ENCODE measurements around the gene CALCOCO1. TPM values are rescaled to one million over a fixed set of nuclear protein-coding genes. Genes with fewer than 3 reads are reported as not detected.

Gene CALCOCO1, protein sequence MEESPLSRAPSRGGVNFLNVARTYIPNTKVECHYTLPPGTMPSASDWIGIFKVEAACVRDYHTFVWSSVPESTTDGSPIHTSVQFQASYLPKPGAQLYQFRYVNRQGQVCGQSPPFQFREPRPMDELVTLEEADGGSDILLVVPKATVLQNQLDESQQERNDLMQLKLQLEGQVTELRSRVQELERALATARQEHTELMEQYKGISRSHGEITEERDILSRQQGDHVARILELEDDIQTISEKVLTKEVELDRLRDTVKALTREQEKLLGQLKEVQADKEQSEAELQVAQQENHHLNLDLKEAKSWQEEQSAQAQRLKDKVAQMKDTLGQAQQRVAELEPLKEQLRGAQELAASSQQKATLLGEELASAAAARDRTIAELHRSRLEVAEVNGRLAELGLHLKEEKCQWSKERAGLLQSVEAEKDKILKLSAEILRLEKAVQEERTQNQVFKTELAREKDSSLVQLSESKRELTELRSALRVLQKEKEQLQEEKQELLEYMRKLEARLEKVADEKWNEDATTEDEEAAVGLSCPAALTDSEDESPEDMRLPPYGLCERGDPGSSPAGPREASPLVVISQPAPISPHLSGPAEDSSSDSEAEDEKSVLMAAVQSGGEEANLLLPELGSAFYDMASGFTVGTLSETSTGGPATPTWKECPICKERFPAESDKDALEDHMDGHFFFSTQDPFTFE
- 100 to 1,000 TPM; 118 to 162 (median 153) TPM for total RNA-seq
- 119 TPM for total RNA-seq (2013)
- total RNA-seq, result 9.5 to 213 (median 78.6) reads per million in 29 experiments

DNA sequence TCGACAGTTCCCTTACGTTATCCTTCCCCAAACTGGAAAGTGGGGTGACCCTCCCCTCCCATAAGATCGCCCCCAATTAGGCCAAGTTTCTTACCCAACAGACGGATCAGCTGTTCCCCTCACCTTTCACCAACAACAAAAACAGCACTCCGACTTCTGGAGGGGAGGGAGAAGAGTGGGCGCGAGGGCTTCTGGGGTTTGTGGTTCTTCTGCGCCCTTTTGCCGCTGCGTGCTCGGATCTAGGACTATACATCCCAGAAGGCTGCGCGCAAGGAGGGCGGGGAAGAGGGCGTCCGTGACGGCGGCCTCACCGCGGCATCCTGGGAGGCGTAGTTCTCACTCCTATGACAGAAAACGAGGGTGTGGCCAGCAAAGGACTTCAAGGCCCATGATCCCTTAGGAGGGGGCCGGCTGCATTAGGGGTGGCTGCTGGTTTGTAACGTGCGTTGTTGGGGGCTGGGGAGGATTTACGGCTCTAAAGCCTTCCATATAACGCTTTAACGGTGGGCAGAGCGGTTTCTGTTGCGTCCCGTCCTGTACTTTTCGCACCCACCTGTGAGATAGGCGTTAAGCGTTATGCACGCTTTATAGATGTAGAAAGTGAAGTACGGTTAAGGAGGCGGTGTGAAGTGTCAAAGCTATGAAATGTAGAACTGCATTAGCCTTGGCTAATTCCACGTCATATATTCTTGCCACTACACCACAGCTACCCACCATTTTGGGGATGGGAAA, at the start of gene CALCOCO1:
Gene CALCOCO1, minus strand, starts transcription at position 143 of the 732 bp plus-strand sequence. CDS start 2,210 bp downstream, outside the sequence.
- H3K4me1 ChIP-seq (ENCODE audit: control insufficient read depth in 1 of 2, extremely low read depth in 1 of 2, insufficient read depth in 2 of 2, low read length in 2 of 2), result peaks cover 2 to 29% of the 10 kb centered on the region in 2 experiments
- H3K36me3 ChIP-seq (ENCODE audit: control insufficient read depth in 2 of 2, extremely low read depth in 1 of 2, insufficient read depth in 1 of 2, low read length in 1 of 2), result peaks cover 2 to 26% of the 10 kb centered on the region in 2 donors
- WGBS (ENCODE audit: insufficient coverage), result under 1% methylated on average over 25 of the region's 38 CpGs
- Mint-ChIP-seq H3K9me3 (no peaks in the 10 kb centered on the region), H3K27ac (peak within 1 kb of the TSS; percentile 90 to 91), H3K27me3 (no peaks in the 10 kb centered on the region), H3K36me3 (peaks cover 26% of the 10 kb centered on the region), H3K4me1 (peaks cover 31 to 32% (median 31%) of the 10 kb centered on the region in 3 donors), H3K4me3 (peak within 1 kb of the TSS; percentile 91 to 94 (median 92))
- ATAC-seq (replicated peaks in 1 of 4), result peak; percentile 92 to 100 (median 98)
- POLR2A ChIA-PET, result interaction anchor here in 1 of 2 donors (0.6 kb wide), 1 partner anchor 17 kb away, joined by 3 read pairs; no protein-coding TSS in a partner anchor
- no peaks in the 10 kb centered on the region for H3K27me3 ChIP-seq (replicated peaks in 1 of 2; ENCODE audit: control insufficient read depth in 2 of 2, extremely low read depth in 1 of 2, insufficient read depth in 2 of 2, low read length in 1 of 2)
- peak within 1 kb of the TSS; percentile 82 for H3K27ac ChIP-seq (ENCODE audit: low read length)
- CTCF ChIA-PET, result interaction anchor here (0.6 to 4.7 kb wide), 10 partner anchors 8 to 149 kb away, joined by 3 to 24 read pairs (median 5); partner anchors contain the start of genes ATP5MC2 (in 1 of the 2) and CISTR (in 1 of the 2)
- no peaks in the 10 kb centered on the region for H3K9me3 ChIP-seq
- peak; percentile 87 to 99 (median 98) for DNase-seq
- peak within 1 kb of the TSS; percentile 78 to 82 for H3K4me3 ChIP-seq (ENCODE audit: control insufficient read depth in 1 of 2, extremely low read depth in 1 of 2, low read length in 1 of 2)

DNA sequence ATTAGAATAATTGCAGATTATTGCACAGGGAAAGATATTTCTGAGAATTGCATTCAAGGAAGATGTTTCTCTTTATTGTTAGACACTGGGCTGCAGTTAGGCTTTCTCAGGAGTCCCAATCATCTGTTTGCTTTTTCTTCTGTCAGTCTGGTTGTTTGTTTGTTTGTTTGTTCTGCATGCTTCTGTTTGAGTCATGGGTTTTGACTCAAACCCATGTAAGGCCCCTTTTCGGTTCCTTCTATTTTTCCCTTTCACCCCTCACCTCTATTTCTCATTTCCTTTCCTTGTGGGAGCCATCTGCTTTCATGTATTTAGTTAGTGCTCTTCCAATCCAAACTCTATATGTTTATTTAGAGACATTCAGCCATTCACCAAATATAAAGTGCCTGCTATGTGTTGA, 49.6 kb upstream of the CALCOCO1 start:
- no CpG with 5 or more reads among the region's 1 CpG for WGBS (ENCODE audit: insufficient coverage)

DNA sequence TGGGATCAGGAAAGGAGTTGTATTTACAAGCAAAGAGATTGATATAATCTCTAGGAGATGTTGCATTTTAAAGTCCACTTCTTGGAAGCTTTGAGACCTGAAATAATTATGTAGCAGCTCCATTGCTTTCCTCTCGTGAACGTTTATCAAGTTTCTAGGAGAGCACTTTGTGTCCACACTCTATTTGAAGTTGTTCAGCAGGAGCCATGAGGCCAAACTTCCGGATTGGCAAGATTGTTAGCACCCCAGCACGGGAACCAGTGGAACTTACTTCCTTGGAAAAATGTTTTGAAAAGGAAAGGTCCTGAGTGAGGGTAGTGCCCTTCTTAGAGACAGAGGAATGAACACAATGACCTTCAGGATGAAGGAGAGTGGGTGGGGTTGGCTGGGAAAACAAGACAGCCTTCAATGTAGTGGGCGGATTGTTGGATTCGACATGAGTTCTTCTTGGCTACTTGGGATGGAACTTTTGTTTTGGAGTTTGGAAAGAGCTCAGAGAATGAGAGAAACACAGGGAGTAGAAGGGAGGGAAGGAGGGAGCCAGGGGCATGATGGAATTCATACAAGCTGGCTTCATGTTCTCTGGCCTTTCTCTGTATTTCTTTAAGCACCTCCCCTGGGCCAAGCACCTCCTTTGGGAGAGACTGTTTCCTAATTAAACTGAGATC, 48.4 kb upstream of the CALCOCO1 start:
- Mint-ChIP-seq H3K4me1 (no peaks in the 10 kb centered on the region), H3K36me3 (no peaks in the 10 kb centered on the region), H3K9me3 (no peaks in the 10 kb centered on the region), H3K27me3 (peaks cover 45 to 46% of the 10 kb centered on the region in 2 donors), H3K27ac (no peak overlapping the region), H3K4me3 (no peak overlapping the region)
- ChIA-PET POLR2A (no interaction called here), CTCF (no interaction called here)
- H3K36me3 ChIP-seq (ENCODE audit: control insufficient read depth in 2 of 2, extremely low read depth in 1 of 2, insufficient read depth in 1 of 2, low read length in 1 of 2), result no peaks in the 10 kb centered on the region
- H3K4me1 ChIP-seq (ENCODE audit: control insufficient read depth in 1 of 2, extremely low read depth in 1 of 2, insufficient read depth in 2 of 2, low read length in 2 of 2), result no peaks in the 10 kb centered on the region
- no peaks in the 10 kb centered on the region for H3K9me3 ChIP-seq
- ATAC-seq (replicated peaks in 1 of 4) (no peak), DNase-seq (no peak)
- 66% methylated on average over 5 of the region's 6 CpGs for WGBS (ENCODE audit: insufficient coverage)
- no peak overlapping the region for H3K27ac ChIP-seq (ENCODE audit: low read length)
- peaks cover 9 to 16% of the 10 kb centered on the region in 2 experiments for H3K27me3 ChIP-seq (replicated peaks in 1 of 2; ENCODE audit: control insufficient read depth in 2 of 2, extremely low read depth in 1 of 2, insufficient read depth in 2 of 2, low read length in 1 of 2)
- H3K4me3 ChIP-seq (ENCODE audit: control insufficient read depth in 1 of 2, extremely low read depth in 1 of 2, low read length in 1 of 2), result no peak overlapping the region

More for the DNA sequence above, 49.6 kb upstream of the CALCOCO1 start:
- Mint-ChIP-seq H3K4me1 (no peaks in the 10 kb centered on the region), H3K36me3 (no peaks in the 10 kb centered on the region), H3K9me3 (no peaks in the 10 kb centered on the region), H3K27me3 (peaks cover 48 to 51% of the 10 kb centered on the region in 2 donors), H3K4me3 (no peak overlapping the region), H3K27ac (no peak overlapping the region)
- peaks cover 9 to 18% of the 10 kb centered on the region in 2 experiments for H3K27me3 ChIP-seq (replicated peaks in 1 of 2; ENCODE audit: control insufficient read depth in 2 of 2, extremely low read depth in 1 of 2, insufficient read depth in 2 of 2, low read length in 1 of 2)
- no peak for DNase-seq
- H3K36me3 ChIP-seq (ENCODE audit: control insufficient read depth in 2 of 2, extremely low read depth in 1 of 2, insufficient read depth in 1 of 2, low read length in 1 of 2), result no peaks in the 10 kb centered on the region
- H3K4me1 ChIP-seq (ENCODE audit: control insufficient read depth in 1 of 2, extremely low read depth in 1 of 2, insufficient read depth in 2 of 2, low read length in 2 of 2), result no peaks in the 10 kb centered on the region
- no peak overlapping the region for H3K27ac ChIP-seq (ENCODE audit: low read length)
- no peak for ATAC-seq (replicated peaks in 1 of 4)
- ChIA-PET CTCF (interaction anchor here in 1 of 2 donors (0.6 kb wide), 1 partner anchor 230 kb away, joined by 3 read pairs; no protein-coding TSS in a partner anchor), POLR2A (no interaction called here)
- H3K4me3 ChIP-seq (ENCODE audit: control insufficient read depth in 1 of 2, extremely low read depth in 1 of 2, low read length in 1 of 2), result no peak overlapping the region
- no peaks in the 10 kb centered on the region for H3K9me3 ChIP-seq

DNA sequence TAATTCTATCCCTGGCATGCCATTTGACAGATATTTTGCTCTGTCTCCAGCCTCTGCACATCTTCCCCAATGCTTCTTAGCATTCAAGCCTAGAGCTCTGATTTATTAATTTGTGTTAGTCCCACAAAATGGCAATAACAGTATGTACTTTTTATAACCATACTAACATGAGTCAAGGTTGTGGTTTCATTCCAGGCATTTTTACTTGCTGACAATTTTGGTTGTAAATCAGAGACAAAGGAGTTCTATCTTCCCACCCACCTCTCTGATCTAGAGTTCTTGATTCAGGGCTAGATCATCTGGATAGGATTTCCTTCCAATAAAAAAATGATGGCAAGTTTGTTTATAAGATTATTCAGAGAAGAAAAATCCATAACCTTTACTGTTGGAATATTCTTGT, 43.0 kb upstream of the CALCOCO1 start:
- Mint-ChIP-seq H3K27me3 (peaks cover 46 to 52% of the 10 kb centered on the region in 2 donors), H3K4me3 (no peak overlapping the region), H3K9me3 (no peaks in the 10 kb centered on the region), H3K36me3 (no peaks in the 10 kb centered on the region), H3K4me1 (no peaks in the 10 kb centered on the region), H3K27ac (no peak overlapping the region)
- H3K4me3 ChIP-seq (ENCODE audit: control insufficient read depth in 1 of 2, extremely low read depth in 1 of 2, low read length in 1 of 2), result no peak overlapping the region
- no peaks in the 10 kb centered on the region for H3K9me3 ChIP-seq
- no peaks in the 10 kb centered on the region for H3K36me3 ChIP-seq (ENCODE audit: control insufficient read depth in 2 of 2, extremely low read depth in 1 of 2, insufficient read depth in 1 of 2, low read length in 1 of 2)
- DNase-seq (no peak), ATAC-seq (replicated peaks in 1 of 4) (no peak)
- CTCF ChIA-PET, result no interaction called here
- POLR2A ChIA-PET, result interaction anchor here in 1 of 2 donors (0.6 kb wide), 1 partner anchor 176 kb away, joined by 3 read pairs; no protein-coding TSS in a partner anchor
- H3K27ac ChIP-seq (ENCODE audit: low read length), result no peak overlapping the region
- H3K27me3 ChIP-seq (replicated peaks in 1 of 2; ENCODE audit: control insufficient read depth in 2 of 2, extremely low read depth in 1 of 2, insufficient read depth in 2 of 2, low read length in 1 of 2), result peaks cover 10 to 26% of the 10 kb centered on the region in 2 experiments
- H3K4me1 ChIP-seq (ENCODE audit: control insufficient read depth in 1 of 2, extremely low read depth in 1 of 2, insufficient read depth in 2 of 2, low read length in 2 of 2), result no peaks in the 10 kb centered on the region

DNA sequence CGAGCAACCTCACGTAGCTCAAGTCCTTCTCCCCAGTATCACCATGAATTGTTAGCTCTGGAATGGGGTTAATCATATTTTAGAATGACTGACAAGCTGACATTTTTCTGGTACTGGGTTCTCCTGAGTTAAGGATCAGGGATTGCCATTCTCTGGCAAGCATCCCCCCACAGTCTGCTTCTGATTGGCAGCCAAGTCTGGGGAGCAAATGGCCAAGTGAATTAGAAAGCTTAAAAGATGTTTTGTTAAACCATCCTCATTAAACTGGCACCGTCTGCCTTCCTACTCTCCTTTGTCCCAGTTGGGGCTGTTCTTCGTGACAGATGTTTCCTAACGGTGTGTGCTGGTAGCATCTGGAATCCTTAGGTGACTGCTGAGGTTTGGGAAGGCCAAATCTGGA, 41.7 kb upstream of the CALCOCO1 start:
- H3K4me1 ChIP-seq (ENCODE audit: control insufficient read depth in 1 of 2, extremely low read depth in 1 of 2, insufficient read depth in 2 of 2, low read length in 2 of 2), result no peaks in the 10 kb centered on the region
- H3K4me3 ChIP-seq (ENCODE audit: control insufficient read depth in 1 of 2, extremely low read depth in 1 of 2, low read length in 1 of 2), result no peak overlapping the region
- ATAC-seq (replicated peaks in 1 of 4) (no peak), DNase-seq (no peak)
- H3K27ac Mint-ChIP-seq, result no peak overlapping the region
- no peak overlapping the region for H3K4me3 Mint-ChIP-seq
- no peaks in the 10 kb centered on the region for H3K9me3 Mint-ChIP-seq
- H3K27ac ChIP-seq (ENCODE audit: low read length), result no peak overlapping the region
- ChIA-PET POLR2A (no interaction called here), CTCF (interaction anchor here in 1 of 2 donors (0.7 to 1.0 kb wide), 2 partner anchors 12 to 156 kb away, joined by 3 to 11 read pairs; no protein-coding TSS in a partner anchor)
- no CpG with 5 or more reads among the region's 5 CpGs for WGBS (ENCODE audit: insufficient coverage)
- no peaks in the 10 kb centered on the region for H3K4me1 Mint-ChIP-seq
- peaks cover 15 to 26% of the 10 kb centered on the region in 2 experiments for H3K27me3 ChIP-seq (replicated peaks in 1 of 2; ENCODE audit: control insufficient read depth in 2 of 2, extremely low read depth in 1 of 2, insufficient read depth in 2 of 2, low read length in 1 of 2)
- H3K9me3 ChIP-seq, result no peaks in the 10 kb centered on the region
- peaks cover 57 to 58% of the 10 kb centered on the region in 2 donors for H3K27me3 Mint-ChIP-seq
- H3K36me3 ChIP-seq (ENCODE audit: control insufficient read depth in 2 of 2, extremely low read depth in 1 of 2, insufficient read depth in 1 of 2, low read length in 1 of 2), result no peaks in the 10 kb centered on the region
- no peaks in the 10 kb centered on the region for H3K36me3 Mint-ChIP-seq
